HG02642 (cell line): ENCODE data around the gene RAB6B.

Experiments used
- ATAC-seq: cut with Tn5 transposase; IDR thresholded peaks from one replicate; pipeline ENCODE4 v1.9.1; 2021; ENCODE audit warnings: mild to moderate bottlenecking; ENCODE audit not compliant: unreplicated experiment, poor library complexity

The RAB6B gene

DNA sequence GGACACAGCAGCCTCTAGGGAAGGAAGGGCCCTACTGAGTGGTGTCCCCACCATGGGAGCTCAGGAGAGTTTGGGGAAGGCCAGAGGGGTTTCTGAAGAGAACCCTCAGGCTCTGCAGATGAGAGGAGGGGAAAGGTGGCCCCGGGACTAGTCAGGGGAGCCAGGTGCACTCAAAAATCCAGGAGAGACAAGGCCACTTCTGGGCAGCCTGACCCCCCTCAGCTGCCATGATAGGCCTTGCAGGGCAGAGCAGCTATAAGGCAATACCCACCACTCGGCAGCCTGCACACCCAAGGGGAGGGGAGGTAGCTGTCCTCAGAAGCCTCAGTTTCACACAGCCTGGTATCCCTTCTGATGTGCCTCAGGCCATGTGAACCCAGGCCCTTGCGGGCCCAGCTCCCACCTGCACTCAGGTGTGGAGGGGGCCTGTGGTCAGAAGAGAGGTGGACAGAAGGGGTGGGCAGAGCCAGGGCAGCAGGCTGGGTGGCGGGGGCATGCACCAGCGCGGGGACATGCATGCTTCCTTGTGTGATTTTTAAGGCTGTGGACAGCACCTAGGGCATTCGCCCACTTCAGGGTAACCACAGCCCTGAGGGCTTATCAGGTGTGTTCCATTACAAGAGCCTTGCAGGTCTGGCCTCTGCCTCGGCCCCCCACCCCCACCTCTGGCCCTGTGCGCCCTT lies 55.5 kb downstream of the RAB6B start:
- ATAC-seq, result no peak

DNA sequence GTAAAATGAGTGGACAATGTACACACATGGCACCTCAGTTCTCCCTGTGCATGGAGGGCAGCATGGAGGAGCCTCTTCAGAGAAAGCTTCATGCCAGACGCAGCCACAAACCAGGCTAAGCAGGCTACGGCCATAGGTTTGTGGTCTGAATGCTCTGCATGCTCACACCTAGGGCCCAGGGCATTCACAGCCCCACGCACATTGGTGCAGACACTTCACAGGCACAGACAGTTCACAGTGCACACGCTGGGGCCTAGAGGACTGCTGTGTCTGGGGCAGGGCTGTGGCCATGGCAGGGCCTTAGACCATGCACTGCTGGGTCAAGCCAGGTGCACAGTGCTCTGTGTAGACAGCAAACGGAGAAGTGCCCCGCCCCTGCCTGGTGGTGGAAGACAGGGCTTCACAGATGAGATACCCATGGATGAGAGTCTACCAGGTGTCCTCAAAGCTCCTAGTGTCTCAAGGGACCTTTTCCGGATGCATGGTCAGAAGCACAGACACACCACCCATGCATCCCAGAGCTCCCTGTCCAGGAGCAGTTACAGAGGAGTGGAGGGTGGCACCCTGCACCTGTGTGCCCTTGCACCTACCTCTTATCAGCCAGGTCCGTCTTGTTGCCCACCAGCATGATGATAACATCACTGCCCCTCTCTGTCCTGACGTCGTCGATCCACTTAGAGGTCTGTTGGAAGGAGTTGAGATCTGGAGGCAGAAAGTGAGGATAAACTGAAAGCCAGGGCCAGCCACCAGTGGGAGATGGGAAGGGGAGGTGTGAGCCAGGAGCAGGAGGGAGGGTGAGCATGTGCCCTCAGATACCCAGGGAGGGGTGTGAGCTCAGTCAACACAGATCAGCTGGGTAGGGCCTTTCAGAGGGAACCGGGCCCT lies 56.5 kb downstream of the RAB6B start:
- ATAC-seq, result no peak

DNA sequence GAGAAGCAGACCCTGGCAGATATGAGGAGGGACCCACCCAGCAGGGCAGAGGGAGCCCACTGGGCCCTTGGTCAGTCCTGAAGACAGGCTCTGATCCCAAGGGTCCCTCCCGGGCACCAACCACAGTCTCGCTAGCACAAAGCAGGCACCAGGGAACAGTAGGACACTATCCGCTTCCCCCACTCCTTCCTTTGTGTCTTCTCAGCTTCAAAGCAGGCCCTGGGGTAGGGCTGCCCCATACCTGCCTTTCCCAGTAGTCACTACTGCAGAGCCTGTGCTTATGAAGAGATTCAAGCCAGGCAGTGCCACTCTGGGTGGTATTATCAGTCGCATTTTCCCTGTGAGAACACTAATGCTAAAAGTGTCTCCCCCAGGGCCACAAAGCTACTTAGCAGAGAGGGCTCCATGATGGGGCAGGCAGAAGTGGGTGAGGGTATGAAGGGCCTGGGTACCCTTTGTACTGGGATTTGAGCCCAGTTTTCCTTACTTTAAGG lies 57.3 kb downstream of the RAB6B start:
- ATAC-seq, result no peak

DNA sequence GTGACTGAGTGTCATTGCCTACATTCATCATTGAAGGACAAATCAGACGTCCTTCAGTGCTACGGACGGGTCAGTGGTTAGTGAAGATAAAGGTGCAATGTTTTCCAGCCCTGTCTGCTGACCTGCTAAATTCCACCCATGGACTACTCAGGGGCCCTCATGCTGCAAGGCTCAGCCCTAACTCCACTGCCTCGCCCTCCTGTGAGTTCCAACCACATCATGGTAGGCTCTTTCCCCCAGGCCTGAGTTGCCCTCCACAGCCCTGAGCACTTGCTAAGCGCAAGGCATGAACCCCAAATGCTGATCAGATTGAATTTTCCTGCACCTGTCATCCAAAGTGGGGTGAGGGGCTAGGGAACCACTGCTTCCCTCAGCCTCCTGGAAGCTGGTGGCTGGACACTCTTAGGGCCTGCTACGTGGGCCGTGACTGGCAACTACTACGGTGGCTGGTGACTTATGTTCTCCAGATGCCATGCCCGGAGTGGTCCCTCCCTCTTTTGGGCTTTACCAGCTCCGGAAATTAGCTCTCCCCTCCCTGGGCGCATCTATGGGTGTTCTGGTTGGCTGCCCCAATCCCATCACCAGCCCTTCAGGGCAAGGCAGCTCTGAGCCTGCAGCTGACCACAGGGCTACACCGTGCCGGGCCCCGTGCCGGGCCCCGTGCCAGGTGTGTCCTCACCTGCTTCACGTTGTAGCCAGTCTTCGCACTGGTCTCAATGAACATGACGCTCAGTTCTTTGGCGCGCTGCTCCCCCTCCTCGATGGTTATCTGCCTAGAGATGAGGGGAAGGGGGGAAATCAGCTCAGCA lies 58.0 kb downstream of the RAB6B start:
- ATAC-seq, result no peak

DNA sequence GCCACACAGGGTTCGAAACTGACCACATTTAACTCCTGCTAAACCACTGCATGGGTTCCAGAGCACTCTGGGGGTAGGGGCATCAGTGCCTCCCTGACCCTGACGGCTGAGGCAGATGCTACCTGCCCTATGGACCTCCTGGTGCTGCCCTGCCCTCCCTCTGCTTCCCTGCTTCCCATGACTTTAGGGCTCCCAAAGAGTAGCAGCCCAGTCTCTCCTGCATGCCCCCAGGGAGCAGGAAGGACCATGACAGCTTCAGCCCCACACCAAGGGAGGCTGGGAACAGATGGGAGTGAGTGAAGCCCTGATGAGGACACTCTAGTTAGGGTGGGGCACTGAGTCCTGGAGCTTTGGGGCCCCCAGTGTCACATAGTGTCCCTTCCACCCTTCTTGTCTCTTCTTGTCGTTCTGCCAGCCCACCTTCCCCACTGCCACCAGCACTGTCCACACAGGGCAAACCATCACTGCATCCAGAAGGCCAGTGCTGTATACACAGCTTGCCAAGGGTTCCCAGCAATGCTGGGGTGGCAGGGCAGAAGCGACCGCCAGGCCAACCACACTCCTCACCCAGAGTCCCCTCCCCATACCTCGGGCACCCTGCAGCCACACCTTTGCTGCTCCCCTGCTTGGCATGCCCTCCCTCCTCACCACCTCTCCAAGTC lies 59.1 kb downstream of the RAB6B start:
- ATAC-seq, result no peak

- no peak for ATAC-seq
Measured at GRCh38 chr3:133835961-133836360, 59.7 kb downstream of the RAB6B start.

GRCh38 chr3:133835418-133835743 lies 60.3 kb downstream of the RAB6B start:
- ATAC-seq, result no peak

- ATAC-seq, result no peak
Measured at GRCh38 chr3:133834621-133835417, 60.9 kb downstream of the RAB6B start.

GRCh38 chr3:133833880-133834620 lies 61.6 kb downstream of the RAB6B start:
- no peak for ATAC-seq

DNA sequence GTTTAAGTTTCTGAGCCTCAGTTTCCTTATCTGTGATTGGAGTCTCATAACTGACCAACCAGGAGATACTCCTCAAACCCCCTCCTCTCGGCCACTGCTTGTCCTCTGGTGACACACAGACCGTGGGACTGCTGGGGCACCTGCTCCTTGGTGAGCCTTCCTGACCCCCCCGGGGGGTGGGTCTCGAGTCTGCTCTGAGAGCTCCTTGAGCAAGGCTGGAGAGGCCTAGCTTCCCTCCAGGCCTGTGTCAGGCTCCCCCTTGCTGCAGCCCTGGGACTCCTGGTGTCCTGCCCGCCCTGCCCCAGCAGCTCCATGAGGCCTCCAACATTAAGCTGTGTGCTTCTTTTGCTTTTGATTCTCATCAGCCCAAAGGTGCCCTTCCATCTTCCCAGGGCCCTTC lies 62.4 kb downstream of the RAB6B start:
- ATAC-seq, result no peak

DNA sequence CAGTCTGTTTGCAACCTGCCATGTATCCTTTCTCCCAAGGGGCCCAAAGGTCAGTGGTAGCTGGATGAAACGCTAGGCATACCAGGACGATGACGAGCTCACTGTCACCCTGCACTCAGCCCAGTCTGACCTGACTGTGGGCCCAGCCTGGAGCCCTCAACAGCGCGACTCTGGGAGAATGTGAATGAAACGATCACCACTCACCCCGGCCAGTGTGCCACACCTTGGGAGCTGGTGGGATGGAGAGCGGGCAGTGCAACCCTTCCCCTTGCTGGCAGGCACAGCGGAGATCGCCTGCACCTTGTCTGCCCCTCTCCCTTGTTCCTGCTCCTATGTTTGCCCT lies 62.9 kb downstream of the RAB6B start:
- no peak for ATAC-seq

GRCh38 chr3:133831966-133832801 lies 63.5 kb downstream of the RAB6B start:
- ATAC-seq, result no peak

DNA sequence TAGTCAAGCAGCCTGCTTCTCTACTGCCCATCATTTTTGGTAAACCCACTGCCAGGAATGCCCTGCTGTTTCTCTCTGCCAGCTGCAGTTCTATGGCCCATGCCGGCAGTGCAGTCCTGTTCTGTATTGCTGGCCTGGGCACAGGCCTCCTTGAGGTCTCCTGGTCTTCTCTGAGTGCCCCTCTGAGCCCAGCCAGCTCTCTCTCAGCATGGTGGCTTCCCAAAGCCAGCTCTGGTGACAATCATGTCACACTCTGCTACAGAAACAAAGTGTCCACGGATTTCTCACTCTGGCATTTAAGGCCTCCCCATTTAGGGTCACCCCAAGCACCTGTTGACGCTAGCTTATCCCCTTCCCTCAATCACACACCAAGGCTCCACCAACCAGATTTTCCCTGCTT lies 65.6 kb downstream of the RAB6B start:
- ATAC-seq, result no peak

GRCh38 chr3:133829310-133829707 lies 66.4 kb downstream of the RAB6B start:
- ATAC-seq, result no peak

- ATAC-seq, result no peak
Measured at GRCh38 chr3:133828576-133829309, 66.9 kb downstream of the RAB6B start.

GRCh38 chr3:133827684-133828083 lies 68.0 kb downstream of the RAB6B start:
- ATAC-seq, result no peak

DNA sequence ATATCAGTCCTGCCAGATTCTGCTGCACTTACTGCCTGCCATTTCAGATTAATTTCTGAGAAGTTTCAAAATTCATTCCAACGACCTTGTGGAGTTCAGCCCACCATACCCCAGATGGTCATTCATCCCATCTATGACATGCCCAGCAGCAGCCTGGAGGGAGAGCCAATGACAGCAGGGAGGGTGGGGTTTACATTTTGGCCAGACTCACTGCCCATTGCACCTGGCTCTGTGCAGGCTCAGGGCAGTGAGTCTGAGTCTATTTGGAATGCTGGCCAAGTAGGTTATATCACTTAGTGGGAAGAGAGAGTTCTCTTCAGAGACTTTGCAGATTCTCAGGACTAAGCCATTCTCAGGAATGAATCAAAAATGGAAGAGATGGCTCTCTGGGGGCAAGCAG lies 68.5 kb downstream of the RAB6B start:
- ATAC-seq, result no peak
